HG03520 (cell line): Measurements from ENCODE around the gene LIPE.

Experiments
- ATAC-seq: cut with Tn5 transposase; IDR thresholded peaks from one replicate; pipeline ENCODE4 v1.9.1; 2021; ENCODE audit warnings: mild to moderate bottlenecking, moderate library complexity; ENCODE audit not compliant: unreplicated experiment

LIPE gene

DNA sequence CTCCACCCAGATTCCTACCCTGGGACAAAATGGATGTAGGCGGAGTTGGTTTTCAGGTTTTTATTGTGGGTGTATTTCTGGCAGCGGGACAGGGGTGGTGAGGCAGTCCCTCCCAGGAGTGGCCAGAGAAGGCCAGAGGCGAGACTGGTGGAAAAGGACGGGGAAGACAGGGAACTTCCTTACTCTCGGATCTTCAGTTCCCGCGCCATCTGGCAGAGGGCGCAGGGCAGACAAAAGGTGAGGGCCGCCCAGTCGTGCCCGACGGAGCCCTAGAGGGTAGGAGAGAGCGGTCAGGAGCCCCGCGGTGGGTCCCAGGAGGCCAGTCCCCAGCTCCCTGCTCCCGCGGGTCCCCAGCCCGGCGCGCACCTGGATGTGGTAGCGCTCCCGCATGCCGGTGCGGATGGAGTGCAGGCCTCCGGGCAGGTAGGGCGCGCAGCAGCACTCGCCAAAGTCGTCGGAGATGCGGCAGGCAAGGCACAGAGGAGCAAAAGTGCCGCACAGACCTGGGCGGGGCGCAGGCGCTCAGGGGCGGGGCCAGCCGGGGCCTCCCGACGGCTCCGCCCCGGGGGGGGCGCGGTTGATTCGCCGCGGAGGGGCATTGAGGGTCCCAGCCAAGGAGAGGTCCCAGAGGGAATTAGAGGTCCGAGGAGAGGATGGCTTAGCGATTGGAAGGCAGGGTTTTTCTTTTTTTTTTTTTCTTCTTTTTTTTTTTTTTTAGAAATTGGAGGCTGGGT, 40.0 kb downstream of the LIPE start:
- no peak for ATAC-seq

GRCh38 chr19:42380155-42380554, 47.0 kb downstream of the LIPE start:
- no peak for ATAC-seq

DNA sequence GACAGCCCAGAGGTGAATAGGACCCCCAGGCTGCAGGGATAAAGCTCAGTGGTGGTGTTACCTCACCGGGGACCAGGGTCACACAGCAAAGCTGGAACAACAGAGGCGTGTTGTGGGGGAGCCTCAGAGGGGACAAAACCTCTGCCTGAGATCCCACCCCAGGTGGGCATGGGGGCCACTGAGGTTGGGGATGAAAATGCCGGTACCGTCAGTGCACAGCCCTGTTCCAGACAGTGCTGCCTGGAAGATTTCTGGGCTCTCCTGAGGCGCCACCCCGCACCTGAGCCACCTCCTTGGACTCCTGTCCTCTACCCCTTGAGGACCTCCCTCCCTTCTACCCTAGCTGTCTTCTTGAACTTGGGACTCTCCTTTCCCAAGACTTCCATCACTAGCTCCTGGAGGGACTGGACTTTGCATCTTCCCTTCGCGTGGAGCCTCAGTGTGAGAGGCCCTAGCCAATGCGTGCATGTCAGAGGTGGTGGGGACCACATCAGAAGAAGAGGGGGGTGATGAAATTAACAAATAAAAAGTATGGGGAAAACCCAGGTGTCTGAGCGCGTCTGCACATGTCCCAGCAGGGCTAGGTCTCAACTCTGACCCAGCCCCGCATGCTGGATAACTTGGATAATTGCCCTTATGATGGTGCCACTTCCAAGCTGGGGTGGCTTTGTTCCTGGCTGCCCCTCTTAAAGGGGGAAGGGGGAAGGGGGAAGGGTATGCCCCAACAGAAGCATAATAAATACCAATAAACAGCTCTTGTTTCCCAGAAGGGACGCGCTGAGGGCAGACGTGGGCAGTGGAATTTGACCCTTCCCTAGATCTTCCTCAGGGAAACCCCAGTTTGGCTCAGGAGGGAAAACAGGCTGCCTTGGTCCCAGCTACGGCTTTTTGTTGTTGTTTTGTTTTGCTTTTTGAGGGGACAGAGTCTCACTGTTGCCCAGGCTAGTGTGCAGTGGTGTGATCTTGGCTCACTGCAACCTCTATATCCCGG, 48.7 kb downstream of the LIPE start:
- no peak for ATAC-seq

- ATAC-seq: no peak
Measured at GRCh38 chr19:42376177-42376555, 51.0 kb downstream of the LIPE start.

- ATAC-seq: no peak
Measured at GRCh38 chr19:42375415-42376176, 51.6 kb downstream of the LIPE start.

DNA sequence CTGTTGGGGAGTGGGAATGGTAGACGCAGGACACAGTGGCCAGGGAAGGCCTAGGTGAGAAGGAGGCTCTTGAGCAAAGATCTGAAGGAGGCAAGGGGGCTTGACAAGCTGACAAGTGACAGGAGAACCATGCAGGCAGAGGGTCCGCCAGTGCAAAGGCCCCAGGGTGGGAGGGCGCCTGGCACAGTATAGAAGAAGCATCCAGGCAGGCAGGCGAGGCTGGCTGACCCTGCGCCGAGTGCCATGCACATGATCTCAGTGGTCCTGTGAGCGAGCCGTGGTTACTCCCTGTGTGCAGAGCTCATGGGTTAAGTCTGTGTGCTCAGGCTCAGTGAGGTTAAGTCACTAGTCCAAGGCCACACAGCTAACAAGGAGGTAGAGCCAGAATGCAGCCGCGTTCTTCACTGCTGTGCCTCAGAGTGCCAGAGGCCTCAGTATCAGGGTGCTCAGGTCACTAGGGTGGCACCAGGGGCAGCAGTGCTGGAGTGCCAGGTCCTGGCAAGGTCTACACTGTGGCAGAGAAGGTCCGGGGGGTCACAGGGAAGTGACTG, 52.3 kb downstream of the LIPE start:
- ATAC-seq: no peak

GRCh38 chr19:42370626-42371175, 56.5 kb downstream of the LIPE start:
- ATAC-seq: no peak

DNA sequence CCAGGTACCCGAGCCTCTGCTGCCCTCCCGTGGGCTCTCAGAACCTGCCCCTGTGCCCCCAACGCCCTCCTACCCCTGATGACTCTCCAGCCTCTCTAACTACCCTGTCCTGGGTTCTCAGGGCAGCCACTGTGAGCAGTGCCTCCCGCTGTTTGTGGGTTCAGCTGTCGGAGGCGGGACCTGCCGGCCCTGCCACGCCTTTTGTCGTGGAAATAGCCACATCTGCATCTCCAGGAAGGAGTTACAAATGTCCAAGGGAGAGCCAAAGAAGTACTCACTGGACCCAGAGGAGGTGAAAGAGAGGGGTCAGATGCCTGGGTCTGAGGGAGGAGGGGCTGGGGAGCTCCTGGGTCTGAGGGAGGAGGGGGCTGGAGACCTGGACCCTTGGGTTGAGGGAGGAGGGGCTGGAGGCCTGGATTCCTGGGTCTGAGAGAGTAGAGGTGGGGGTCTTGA, 57.1 kb downstream of the LIPE start:
- no peak for ATAC-seq

GRCh38 chr19:42369433-42370067, 57.6 kb downstream of the LIPE start:
- ATAC-seq: no peak

DNA sequence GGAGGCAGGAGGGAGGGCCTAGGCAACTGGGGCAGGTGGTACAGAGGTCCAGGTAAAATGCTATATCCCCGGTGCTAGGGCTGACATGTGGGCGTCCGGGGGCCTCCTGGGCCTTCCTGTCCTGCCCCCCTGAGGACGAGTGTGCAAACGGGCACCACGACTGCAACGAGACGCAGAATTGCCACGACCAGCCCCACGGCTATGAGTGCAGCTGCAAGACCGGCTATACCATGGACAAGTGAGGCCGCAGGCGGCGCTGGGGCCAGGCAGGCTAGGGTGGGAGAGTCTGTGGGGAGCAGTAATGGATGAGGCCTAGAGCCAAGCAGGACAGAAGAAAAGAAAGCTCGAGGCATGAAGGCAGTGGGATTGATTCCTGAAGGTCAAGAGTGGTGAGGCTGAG, 58.4 kb downstream of the LIPE start:
- ATAC-seq: no peak

- ATAC-seq: no peak
Measured at GRCh38 chr19:42368360-42368759, 58.8 kb downstream of the LIPE start.

- no peak for ATAC-seq
Measured at GRCh38 chr19:42367929-42368328, 59.3 kb downstream of the LIPE start.

GRCh38 chr19:42366673-42367072, 60.5 kb downstream of the LIPE start:
- no peak for ATAC-seq

DNA sequence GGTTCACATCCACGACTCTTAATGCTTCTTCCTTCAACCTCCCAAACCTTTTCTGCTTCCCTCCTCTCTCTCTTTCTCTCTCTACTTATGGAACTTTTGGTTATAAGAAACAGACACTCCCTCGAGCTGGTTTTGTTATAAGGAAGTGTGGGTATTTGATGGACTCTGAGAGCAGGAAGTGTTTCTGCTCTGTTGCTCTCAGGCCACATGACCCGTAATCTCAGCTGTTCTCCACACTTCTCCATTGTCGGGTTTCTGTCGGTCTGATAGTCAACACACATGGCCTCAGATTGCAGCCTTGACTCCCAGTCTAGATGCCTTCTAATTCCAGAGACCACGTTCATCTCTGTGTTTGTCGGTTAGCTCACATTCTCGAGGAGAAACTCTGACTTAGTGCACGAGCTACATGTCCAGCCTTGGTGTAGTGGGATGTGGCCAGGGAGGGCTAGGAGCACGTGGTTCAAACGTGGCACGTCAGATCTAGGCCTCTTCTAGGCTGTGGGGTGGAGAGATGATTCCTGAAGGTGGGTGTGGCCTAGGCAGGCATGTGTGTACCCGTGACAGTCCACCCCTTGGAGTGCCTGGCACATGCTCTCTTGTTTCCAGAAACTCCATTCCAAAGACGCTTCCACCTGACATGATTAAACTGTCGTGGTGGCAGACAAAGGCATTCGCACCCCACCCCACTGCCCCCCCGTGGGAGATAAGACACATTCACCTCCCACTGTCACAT, 63.4 kb downstream of the LIPE start:
- ATAC-seq: no peak

- ATAC-seq: no peak
Measured at GRCh38 chr19:42362891-42363440, 64.2 kb downstream of the LIPE start.

DNA sequence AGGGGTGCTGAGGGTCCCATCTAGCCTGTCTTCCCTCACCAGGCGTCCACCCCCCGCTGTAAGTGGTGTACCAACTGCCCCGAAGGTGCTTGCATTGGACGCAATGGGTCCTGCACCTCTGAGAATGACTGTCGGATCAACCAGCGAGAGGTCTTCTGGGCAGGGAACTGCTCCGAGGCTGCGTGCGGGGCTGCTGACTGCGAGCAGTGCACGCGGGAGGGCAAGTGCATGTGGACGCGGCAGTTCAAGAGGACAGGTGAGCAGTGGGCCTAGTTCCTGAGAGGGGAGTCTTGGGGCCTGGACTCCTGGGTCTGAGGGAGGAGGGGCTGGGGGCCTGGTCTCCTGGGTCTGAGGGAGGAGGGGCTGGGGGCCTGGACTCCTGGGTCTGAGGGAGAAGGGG, 64.8 kb downstream of the LIPE start:
- ATAC-seq: no peak

- ATAC-seq: no peak
Measured at GRCh38 chr19:42361545-42361910, 65.7 kb downstream of the LIPE start.

DNA sequence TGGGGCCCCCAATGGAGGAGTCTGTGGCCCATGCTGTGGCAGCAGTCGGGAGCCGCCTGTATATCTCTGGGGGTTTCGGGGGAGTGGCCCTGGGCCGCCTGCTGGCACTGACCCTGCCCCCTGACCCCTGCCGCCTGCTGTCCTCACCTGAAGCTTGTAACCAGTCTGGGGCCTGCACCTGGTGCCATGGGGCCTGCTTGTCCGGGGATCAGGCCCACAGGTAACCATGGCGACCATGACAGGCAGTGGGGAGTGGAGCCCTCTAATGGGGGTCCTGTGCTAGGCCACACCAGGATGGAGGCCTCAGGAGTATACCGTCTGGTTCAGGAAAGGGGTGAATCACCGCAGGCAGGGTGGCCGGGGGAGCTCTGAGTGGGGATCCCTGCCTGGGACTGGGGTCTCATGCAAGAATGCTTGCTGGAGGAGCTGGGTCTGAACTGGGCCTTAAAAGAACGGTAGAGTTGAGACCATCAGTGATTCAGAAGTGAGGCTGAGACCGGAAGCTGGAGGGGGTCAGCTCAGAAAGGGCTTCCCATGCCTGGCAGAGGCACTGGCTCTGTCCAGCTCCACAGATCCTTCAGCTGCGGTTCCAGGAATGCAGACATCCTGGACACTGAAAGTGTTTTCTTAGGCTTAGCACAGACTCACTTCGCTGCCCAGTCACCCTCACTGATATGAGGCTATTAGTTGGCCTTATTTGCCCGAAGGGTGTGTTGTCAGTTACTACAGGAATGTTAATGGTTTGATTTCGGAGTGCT, 66.2 kb downstream of the LIPE start:
- ATAC-seq: no peak

GRCh38 chr19:42357290-42357689, 69.9 kb downstream of the LIPE start:
- ATAC-seq: no peak
